B cell (primary cell): ENCODE measurements around the gene LRP5.

Source experiments
- CTCF ChIP-seq: fragments of 200-600 bp; IDR thresholded peaks from one replicate; pipeline ENCODE4 v1.8.0; 2022; ENCODE audit warnings: antibody characterized with exemption, mild to moderate bottlenecking
- EZH2 ChIP-seq: IDR thresholded peaks from 2 replicates; pipeline ENCODE4 v1.6.1; 2012; ENCODE audit warnings: borderline replicate concordance, low read depth, mild to moderate bottlenecking, moderate library complexity, low read length; ENCODE audit not compliant: insufficient read depth, poor library complexity, severe bottlenecking

DNA sequence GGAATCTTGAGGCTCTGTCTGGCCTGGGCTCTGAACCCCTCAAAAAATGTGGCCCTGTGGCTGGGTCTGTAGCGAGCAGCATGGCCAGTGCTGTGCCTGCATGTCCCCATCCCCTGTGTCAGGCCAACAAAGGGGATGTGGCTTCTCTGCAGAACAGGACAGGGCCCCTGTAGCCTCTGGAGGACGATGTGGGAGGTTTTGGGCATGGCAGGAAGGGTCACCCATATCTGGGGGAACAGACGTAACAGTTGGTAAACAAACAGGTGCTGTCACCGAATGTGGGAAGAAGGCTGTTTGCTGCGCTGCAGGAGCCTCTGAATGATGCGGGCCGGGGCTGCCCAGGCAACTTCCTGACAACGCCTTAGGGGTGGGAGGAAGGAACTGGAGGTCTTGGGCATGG lies 35.0 kb downstream of the LRP5 start:
- no peak for TF ChIP-seq CTCF
- TF ChIP-seq EZH2 = no peak
